Stimulated activated CD4-positive, alpha-beta T cell treated with anti-CD3 and anti-CD28 coated beads, Interleukin-4, amount 100 ng/mL, for 4 hours (primary cell): ENCODE results near the gene TMEM151B.
"Not testable (repeated sequence)": the region's sequence is repeated elsewhere in the genome, so short reads cannot be mapped to it uniquely, and the experiment has no call there.

Source experiments
- DNase-seq, 2 experiments: peaks; one replicate each; pipeline ENCODE4 v3.0.0-alpha.2; 2020

The TMEM151B gene

GRCh38 chr6:44269921-44270525 lies at the start of gene TMEM151B:
TMEM151B (plus strand) TSS chr6:44270450; CDS start chr6:44270743, 293 bp downstream.
- no peak for DNase-seq

DNA sequence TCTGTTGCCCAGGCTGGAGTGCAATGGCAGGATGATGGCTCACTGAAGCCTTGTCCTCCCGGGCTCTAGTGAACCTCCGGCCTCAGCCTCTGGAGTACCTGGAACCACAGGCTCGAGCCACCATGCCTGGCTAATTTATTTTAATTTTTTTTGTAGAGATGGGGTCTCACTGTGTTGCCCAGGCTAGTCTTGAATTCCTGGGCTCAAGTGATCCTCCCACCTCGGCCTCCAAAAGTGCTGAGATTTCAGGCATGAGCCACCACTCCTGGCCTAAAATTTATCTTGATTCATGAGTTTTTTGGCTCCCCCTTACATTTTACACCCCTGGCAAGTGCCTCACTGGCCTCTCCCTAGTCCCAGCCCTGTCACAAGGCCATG lies 49.3 kb upstream of the TMEM151B start:
- no peak for DNase-seq

- peak; percentile 58 to 59 for DNase-seq
These were observed 48.8 kb upstream of the TMEM151B start for GRCh38 chr6:44221291-44221960.

DNA sequence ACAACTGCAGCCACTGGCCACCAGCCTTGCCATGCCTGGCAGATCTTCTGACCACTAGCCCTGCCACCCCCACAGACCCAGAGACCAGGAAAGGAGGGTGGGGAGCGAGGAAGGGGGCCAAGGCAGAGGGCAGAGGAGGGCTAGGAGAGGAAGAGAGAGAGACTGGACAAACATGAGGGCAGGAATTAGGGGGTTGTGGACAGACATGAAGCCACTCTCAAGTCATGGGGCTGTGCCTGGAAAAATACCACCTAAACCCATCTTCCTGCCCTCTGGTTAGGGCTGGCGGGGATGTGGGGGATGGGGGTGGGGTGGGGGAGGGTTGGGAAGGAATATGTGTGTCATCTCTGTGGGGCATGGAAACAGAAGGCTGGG lies 48.3 kb upstream of the TMEM151B start:
- DNase-seq = no peak

GRCh38 chr6:44222486-44223318 lies 47.5 kb upstream of the TMEM151B start:
- peak in 1 of 2 experiments; percentile 10 for DNase-seq

- peak; percentile 81 to 88 for DNase-seq
These were observed 46.8 kb upstream of the TMEM151B start, which contains the start of gene SLC29A1 for GRCh38 chr6:44223319-44224028. SLC29A1 (plus strand) TSS chr6:44223595; CDS start chr6:44227314, 3,719 bp downstream.

GRCh38 chr6:44224029-44224964 lies 46.0 kb upstream of the TMEM151B start:
- DNase-seq = no peak

- no peak for DNase-seq
These were observed 45.3 kb upstream of the TMEM151B start for GRCh38 chr6:44224965-44225305.

DNA sequence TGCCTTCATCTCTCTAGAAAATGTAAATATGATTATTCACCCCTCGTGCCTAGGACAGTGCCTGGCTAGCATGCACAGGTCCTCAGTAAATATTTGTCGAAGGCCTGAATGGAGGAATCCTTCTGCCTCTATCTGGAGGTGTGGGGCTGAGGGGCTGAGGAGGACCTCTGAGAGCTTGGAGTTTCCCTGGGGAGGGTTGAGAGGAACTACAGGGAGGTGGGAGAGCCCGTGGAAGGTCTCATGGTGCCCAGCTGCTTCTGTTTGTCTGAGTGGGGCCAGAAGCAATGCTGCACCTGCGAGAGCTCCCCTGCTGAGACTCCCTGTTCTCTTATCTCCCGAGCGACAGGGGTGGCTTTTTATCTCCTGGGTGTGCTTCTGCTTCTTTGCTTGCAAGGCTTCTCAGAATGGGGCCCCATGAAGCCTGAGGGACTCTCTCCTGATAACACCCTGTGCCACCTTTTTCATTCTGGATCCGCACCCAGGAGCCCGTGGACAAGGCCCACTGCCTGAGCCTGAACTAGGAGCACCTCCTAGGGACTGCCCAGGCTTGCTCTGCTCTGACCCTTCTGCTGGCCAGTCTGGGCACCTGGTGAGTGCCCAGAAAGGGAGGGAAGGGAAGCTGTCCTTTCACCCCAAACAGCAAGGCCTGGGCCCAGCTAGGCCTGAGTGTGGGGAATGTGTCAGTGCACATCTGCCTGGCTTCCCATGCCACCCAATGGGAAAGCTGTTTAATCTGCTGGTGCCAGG lies 44.5 kb upstream of the TMEM151B start:
- no peak for DNase-seq

DNA sequence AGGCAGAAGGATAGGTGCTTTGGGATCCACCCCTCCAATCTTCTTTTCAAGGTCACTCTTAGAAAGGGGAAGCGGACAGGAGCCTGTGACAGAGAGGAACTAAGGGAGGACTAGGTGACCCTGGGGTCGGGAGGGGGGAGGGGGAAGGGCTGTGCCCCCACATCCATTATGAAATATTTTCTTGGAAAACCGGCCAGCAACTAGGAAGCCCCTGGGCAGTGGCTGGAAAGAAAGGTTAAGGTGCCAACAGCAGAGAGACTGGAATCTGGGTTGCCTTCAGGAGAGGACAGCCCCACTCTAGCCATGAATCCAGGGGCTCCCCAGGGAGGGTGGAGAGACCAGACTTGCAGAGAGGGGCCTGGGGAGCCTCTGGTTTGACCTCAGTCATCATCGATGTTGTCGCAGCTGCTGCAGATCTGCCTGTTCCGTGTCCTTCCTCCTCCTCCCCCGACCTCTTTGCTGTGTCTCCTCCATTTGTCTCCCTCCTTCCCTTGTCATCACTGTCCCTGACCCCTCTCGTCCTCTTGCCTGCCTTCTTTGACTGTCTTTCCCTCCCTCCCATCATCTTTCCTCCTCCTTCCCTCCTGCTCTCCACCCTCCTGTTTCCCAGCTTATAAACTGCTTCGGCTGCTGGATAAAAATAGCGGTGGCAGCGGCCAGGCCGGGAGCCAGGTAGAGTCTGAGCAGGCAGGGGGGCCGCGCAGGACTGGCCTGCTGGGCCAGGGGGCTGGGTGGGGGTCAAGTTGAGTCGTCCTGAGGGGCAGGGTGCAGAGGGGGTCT lies 43.7 kb upstream of the TMEM151B start:
- DNase-seq = no peak

DNA sequence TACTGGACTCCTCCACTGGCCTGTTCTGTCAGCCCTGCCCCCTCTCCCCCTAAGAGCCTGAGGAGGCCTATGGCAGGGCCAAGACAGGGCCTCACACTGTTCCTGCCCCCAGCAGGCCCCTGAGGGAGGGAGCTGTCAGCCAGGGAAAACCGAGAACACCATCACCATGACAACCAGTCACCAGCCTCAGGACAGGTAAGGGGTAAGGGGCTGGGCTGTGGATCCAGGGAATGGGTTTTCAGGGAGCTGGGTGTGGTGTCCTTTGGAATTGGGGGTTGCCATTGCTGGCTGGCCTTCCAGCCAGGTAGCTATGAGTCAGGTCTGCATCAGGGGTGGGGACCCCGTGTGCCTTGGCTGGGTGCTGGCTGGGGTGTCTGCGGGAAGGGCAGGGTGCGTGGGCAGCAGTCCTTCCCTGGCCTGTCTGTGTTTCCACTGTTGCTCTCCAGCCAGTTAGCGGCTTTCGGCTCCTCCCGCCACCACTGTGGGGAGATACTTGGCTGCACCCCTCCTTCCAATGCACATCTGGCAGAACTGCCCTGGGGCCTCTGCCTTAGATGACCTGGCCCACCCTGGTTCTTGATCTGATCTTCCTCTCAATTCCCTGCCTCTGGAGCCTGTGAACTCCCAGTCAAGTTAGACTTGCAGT lies 43.0 kb upstream of the TMEM151B start:
- DNase-seq = no peak

GRCh38 chr6:44228031-44228430 lies 42.2 kb upstream of the TMEM151B start:
- DNase-seq = no peak

- DNase-seq = no peak
These were observed 41.8 kb upstream of the TMEM151B start for GRCh38 chr6:44228433-44228832.

DNA sequence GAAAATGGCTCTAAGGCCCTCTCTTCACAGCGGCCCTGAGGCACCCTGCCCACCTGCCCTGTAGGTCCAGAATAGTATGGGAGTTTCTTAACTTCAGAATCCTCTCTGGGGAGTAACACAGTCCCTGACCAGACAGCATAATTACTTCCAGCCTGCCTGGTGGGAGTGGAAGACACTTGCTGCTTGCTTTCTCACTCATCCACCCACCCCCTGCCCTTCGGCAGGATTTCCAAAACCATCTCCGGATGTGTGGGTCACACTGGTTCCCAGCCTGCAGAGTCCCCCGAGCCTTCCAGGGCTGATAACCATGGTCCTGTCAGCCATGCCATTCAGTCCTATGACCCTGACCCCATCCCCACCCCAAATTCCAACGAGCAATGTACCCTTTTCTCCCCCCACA lies 41.4 kb upstream of the TMEM151B start:
- no peak for DNase-seq

DNA sequence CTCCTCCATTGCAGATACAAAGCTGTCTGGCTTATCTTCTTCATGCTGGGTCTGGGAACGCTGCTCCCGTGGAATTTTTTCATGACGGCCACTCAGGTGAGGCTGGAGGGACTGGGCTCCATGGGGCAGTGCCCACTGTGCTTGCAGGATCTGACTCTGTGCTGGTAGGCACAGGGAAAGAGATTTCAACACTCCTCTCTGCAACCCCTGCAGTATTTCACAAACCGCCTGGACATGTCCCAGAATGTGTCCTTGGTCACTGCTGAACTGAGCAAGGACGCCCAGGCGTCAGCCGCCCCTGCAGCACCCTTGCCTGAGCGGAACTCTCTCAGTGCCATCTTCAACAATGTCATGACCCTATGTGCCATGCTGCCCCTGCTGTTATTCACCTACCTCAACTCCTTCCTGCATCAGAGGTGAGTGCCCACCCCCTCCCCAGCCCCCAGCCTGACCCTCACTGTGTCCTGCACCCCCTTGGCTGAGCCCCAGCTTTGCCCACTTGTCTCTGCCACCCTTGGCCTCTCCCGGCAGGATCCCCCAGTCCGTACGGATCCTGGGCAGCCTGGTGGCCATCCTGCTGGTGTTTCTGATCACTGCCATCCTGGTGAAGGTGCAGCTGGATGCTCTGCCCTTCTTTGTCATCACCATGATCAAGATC lies 40.7 kb upstream of the TMEM151B start:
- no peak for DNase-seq

- DNase-seq = no peak
These were observed 40.1 kb upstream of the TMEM151B start for GRCh38 chr6:44230034-44230675.

- not testable (repeated sequence) for DNase-seq
These were observed 38.8 kb upstream of the TMEM151B start for GRCh38 chr6:44231426-44231825.

GRCh38 chr6:44232676-44233566 lies 37.3 kb upstream of the TMEM151B start:
- no peak for DNase-seq
